ENCODE results near the gene SDCCAG8.

The SDCCAG8 gene

GRCh38 chr1:243254233-243254926 lies 1.5 kb upstream of the SDCCAG8 start:
- DNase-seq (ENCODE audit: low read depth in 3 of 3) = peak in 2 of 3 experiments; percentile 26 to 41

- peak; percentile 74 to 86 (median 78) for DNase-seq (ENCODE audit: low read depth in 3 of 3)
Measured at GRCh38 chr1:243254927-243255790, 682 bp upstream of the SDCCAG8 start, which contains the start of gene CEP170. Gene CEP170, minus strand, starts transcription at chr1:243255281. Its CDS starts 30,001 bp downstream, at chr1:243225280.

GRCh38 chr1:243256590-243256989 lies 749 bp downstream of the SDCCAG8 start:
- no peak for DNase-seq (ENCODE audit: low read depth in 3 of 3)

- DNase-seq (ENCODE audit: low read depth in 3 of 3) = no peak
Measured at GRCh38 chr1:243257189-243257588, 1.3 kb downstream of the SDCCAG8 start.

GRCh38 chr1:243258731-243259130 lies 2.9 kb downstream of the SDCCAG8 start:
- no peak for DNase-seq (ENCODE audit: low read depth in 3 of 3)

- no peak for DNase-seq (ENCODE audit: low read depth in 3 of 3)
Measured at GRCh38 chr1:243260221-243260880, 4.5 kb downstream of the SDCCAG8 start.

- DNase-seq (ENCODE audit: low read depth in 3 of 3) = no peak
Measured at GRCh38 chr1:243261390-243261789, 5.5 kb downstream of the SDCCAG8 start.

- no peak for DNase-seq (ENCODE audit: low read depth in 3 of 3)
Measured at GRCh38 chr1:243264717-243265116, 8.9 kb downstream of the SDCCAG8 start.

- DNase-seq (ENCODE audit: low read depth in 3 of 3) = no peak
Measured at GRCh38 chr1:243266231-243266630, 10.4 kb downstream of the SDCCAG8 start.

GRCh38 chr1:243267471-243267880 lies 11.6 kb downstream of the SDCCAG8 start:
- DNase-seq (ENCODE audit: low read depth in 3 of 3) = no peak

- DNase-seq (ENCODE audit: low read depth in 3 of 3) = no peak
Measured at GRCh38 chr1:243267914-243268653, 12.2 kb downstream of the SDCCAG8 start.

GRCh38 chr1:243268751-243269460 lies 13.1 kb downstream of the SDCCAG8 start:
- no peak for DNase-seq (ENCODE audit: low read depth in 3 of 3)

GRCh38 chr1:243269461-243269801 lies 13.6 kb downstream of the SDCCAG8 start:
- no peak for DNase-seq (ENCODE audit: low read depth in 3 of 3)

GRCh38 chr1:243270097-243270864 lies 14.4 kb downstream of the SDCCAG8 start:
- no peak for DNase-seq (ENCODE audit: low read depth in 3 of 3)

- no peak for DNase-seq (ENCODE audit: low read depth in 3 of 3)
Measured at GRCh38 chr1:243271996-243272395, 16.2 kb downstream of the SDCCAG8 start.

- DNase-seq (ENCODE audit: low read depth in 3 of 3) = no peak
Measured at GRCh38 chr1:243272401-243272800, 16.6 kb downstream of the SDCCAG8 start.

GRCh38 chr1:243273506-243273905 lies 17.7 kb downstream of the SDCCAG8 start:
- DNase-seq (ENCODE audit: low read depth in 3 of 3) = no peak

GRCh38 chr1:243273945-243274344 lies 18.1 kb downstream of the SDCCAG8 start:
- no peak for DNase-seq (ENCODE audit: low read depth in 3 of 3)

- no peak for DNase-seq (ENCODE audit: low read depth in 3 of 3)
Measured at GRCh38 chr1:243275316-243275715, 19.5 kb downstream of the SDCCAG8 start.

GRCh38 chr1:243280571-243281129 lies 24.8 kb downstream of the SDCCAG8 start:
- no peak for DNase-seq (ENCODE audit: low read depth in 3 of 3)
